Middle frontal gyrus (tissue), 1 donor: Measurements from ENCODE around the gene SAPCD2.
"Not testable (repeated sequence)": the region's sequence is repeated elsewhere in the genome, so short reads cannot be mapped to it uniquely, and the experiment has no call there.

Experiments used
- DNase-seq: peaks from one replicate; pipeline ENCODE4 v3.0.0-alpha.2; 2015; ENCODE audit warnings: low spot score; ENCODE audit errors: extremely low spot score

The SAPCD2 gene

GRCh38 chr9:137065336-137065967, 4.9 kb downstream of the SAPCD2 start:
- no peak for DNase-seq

GRCh38 chr9:137064880-137065164, 5.5 kb downstream of the SAPCD2 start:
- DNase-seq: no peak

- DNase-seq: no peak
Measured at GRCh38 chr9:137064027-137064879, 6.1 kb downstream of the SAPCD2 start.

GRCh38 chr9:137063311-137064026, 6.9 kb downstream of the SAPCD2 start:
- DNase-seq: no peak

GRCh38 chr9:137062798-137063197, 7.6 kb downstream of the SAPCD2 start:
- not testable (repeated sequence) for DNase-seq

- DNase-seq: no peak
Measured at GRCh38 chr9:137062384-137062783, 8.0 kb downstream of the SAPCD2 start.

GRCh38 chr9:137058521-137059234, 11.7 kb downstream of the SAPCD2 start:
- no peak for DNase-seq

GRCh38 chr9:137057545-137057944, 12.8 kb downstream of the SAPCD2 start:
- no peak for DNase-seq

- DNase-seq: no peak
Measured at GRCh38 chr9:137056739-137057415, 13.5 kb downstream of the SAPCD2 start.

- DNase-seq: peak; percentile 84
Measured at GRCh38 chr9:137055385-137056364, 14.7 kb downstream of the SAPCD2 start.

GRCh38 chr9:137054932-137055384, 15.4 kb downstream of the SAPCD2 start:
- no peak for DNase-seq

GRCh38 chr9:137053944-137054931, 16.1 kb downstream of the SAPCD2 start, which contains the start of gene ENTPD2:
TSS of gene ENTPD2 (minus strand) at chr9:137054061. CDS start at chr9:137053997, 64 bp downstream.
- no peak for DNase-seq

GRCh38 chr9:137052998-137053943, 17.1 kb downstream of the SAPCD2 start:
- DNase-seq: no peak

GRCh38 chr9:137052293-137052692, 18.1 kb downstream of the SAPCD2 start:
- no peak for DNase-seq

GRCh38 chr9:137051145-137051724, 19.1 kb downstream of the SAPCD2 start:
- DNase-seq: no peak

GRCh38 chr9:137050570-137050969, 19.8 kb downstream of the SAPCD2 start:
- no peak for DNase-seq
